ENCODE results near the gene PDE9A. TPM values are rescaled to one million over a fixed set of nuclear protein-coding genes. Genes with fewer than 3 reads are reported as not detected.

Gene PDE9A
- total RNA-seq, 1 donor from 2014 or later = 20.7 TPM

DNA sequence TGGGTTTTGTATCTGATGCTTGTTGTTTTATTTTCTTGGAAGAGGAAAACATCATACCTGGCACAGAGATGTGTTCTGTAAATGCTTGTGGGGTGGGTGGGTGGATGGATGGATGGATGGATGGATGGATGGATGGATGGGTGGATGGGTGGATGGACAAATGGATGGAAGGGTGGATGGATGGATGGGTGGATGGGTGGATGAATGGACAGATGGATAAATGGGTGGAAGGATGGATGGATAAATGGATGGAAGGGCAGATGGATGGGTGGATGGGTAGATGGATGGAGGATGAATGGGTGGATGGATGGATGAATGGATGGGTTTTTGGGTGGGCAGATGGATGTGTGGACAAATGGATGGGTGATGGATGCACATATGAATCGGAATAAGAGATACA is 111.5 kb downstream of the PDE9A start:
- H3K27me3 Mint-ChIP-seq (ENCODE audit: unreplicated experiment) = peaks cover 14% of the 10 kb centered on the region
- TF ChIP-seq, protein P1, sequence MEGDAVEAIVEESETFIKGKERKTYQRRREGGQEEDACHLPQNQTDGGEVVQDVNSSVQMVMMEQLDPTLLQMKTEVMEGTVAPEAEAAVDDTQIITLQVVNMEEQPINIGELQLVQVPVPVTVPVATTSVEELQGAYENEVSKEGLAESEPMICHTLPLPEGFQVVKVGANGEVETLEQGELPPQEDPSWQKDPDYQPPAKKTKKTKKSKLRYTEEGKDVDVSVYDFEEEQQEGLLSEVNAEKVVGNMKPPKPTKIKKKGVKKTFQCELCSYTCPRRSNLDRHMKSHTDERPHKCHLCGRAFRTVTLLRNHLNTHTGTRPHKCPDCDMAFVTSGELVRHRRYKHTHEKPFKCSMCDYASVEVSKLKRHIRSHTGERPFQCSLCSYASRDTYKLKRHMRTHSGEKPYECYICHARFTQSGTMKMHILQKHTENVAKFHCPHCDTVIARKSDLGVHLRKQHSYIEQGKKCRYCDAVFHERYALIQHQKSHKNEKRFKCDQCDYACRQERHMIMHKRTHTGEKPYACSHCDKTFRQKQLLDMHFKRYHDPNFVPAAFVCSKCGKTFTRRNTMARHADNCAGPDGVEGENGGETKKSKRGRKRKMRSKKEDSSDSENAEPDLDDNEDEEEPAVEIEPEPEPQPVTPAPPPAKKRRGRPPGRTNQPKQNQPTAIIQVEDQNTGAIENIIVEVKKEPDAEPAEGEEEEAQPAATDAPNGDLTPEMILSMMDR (IDR thresholded peaks at IDR 0.05; ENCODE audit: unreplicated experiment) = no peak
- no peak overlapping the region for H3K27ac Mint-ChIP-seq (ENCODE audit: unreplicated experiment)
- H3K9me3 Mint-ChIP-seq (ENCODE audit: unreplicated experiment) = no peaks in the 10 kb centered on the region
- DNase-seq (ENCODE audit: low spot score) = no peak
- H3K4me3 Mint-ChIP-seq (ENCODE audit: unreplicated experiment) = no peak overlapping the region
- H3K4me1 Mint-ChIP-seq (ENCODE audit: unreplicated experiment) = peaks cover 3% of the 10 kb centered on the region
- H3K36me3 Mint-ChIP-seq (ENCODE audit: low read depth, unreplicated experiment) = peaks cover 36% of the 10 kb centered on the region

DNA sequence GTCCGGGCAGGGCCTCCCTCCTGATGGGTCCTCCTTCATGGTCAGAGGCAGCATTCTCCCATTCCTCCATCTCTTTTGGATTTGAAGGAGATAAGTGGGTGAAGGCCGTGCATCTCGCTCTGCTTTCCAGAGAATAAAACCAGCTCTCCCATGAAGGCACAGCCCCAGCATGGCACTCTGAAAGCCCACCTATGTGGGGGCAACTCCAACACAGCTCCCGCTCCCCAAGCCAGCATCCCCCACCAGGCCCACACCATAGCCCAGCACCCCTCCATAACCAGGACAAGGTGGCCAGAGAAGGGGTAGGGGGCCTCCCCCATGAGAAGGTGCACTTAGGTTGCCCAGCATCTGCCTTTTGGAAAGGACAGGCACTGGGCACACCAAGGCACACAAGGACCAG is 112.2 kb downstream of the PDE9A start:
- peaks cover 17% of the 10 kb centered on the region for H3K27me3 Mint-ChIP-seq (ENCODE audit: unreplicated experiment)
- H3K36me3 Mint-ChIP-seq (ENCODE audit: low read depth, unreplicated experiment) = peaks cover 39% of the 10 kb centered on the region
- H3K4me3 Mint-ChIP-seq (ENCODE audit: unreplicated experiment) = no peak overlapping the region
- peaks cover 3% of the 10 kb centered on the region for H3K4me1 Mint-ChIP-seq (ENCODE audit: unreplicated experiment)
- no peak overlapping the region for H3K27ac Mint-ChIP-seq (ENCODE audit: unreplicated experiment)
- H3K9me3 Mint-ChIP-seq (ENCODE audit: unreplicated experiment) = no peaks in the 10 kb centered on the region
- TF ChIP-seq, protein P1 (IDR thresholded peaks at IDR 0.05; ENCODE audit: unreplicated experiment) = no peak
- DNase-seq (ENCODE audit: low spot score) = no peak

DNA sequence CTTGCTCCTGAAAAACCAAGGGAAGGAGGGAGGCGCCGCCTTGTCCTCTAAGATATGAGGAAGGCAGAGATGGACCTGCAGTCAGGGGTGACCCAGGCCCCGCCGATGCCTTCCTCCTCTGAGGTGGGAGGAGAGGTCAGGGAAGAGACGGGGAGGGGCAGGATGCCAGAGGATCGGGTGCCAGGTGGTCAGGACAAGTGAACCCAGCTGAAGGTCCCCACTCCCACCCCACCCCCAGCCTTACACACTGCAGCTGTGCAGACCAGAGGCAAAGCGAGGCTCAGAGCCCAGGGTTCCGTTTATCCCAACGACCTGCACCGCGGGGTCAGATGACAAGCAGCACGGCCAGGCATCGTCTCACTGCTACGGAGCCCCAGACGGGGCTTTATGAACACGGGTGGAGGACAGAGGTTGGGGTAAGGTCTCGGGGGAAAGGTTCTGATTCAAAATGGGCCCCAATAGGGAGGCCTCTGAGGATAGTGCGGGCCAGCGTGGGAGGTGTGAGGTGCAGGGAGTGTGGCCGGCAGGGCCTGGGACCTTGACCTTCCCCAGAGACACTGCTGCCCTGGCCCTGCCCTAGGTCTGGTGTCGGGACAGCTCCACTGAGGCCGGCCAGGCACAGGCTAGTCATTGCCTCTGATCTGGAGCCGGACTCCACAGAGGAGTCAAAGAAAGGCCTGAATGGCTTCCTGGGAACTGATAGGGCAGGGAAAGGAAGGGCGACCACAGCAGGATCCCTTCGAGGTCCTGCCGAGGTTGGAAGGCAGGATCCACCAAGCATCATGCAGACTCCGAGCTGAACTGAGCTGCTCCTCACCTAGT is 113.5 kb downstream of the PDE9A start:
- Mint-ChIP-seq H3K27me3 (ENCODE audit: unreplicated experiment) (peaks cover 20% of the 10 kb centered on the region), H3K4me1 (ENCODE audit: unreplicated experiment) (peaks cover 3% of the 10 kb centered on the region), H3K9me3 (ENCODE audit: unreplicated experiment) (no peaks in the 10 kb centered on the region), H3K36me3 (ENCODE audit: low read depth, unreplicated experiment) (peaks cover 45% of the 10 kb centered on the region), H3K27ac (ENCODE audit: unreplicated experiment) (no peak overlapping the region), H3K4me3 (ENCODE audit: unreplicated experiment) (no peak overlapping the region)
- TF ChIP-seq, protein P1 (IDR thresholded peaks at IDR 0.05; ENCODE audit: unreplicated experiment) = no peak
- DNase-seq (ENCODE audit: low spot score) = no peak

DNA sequence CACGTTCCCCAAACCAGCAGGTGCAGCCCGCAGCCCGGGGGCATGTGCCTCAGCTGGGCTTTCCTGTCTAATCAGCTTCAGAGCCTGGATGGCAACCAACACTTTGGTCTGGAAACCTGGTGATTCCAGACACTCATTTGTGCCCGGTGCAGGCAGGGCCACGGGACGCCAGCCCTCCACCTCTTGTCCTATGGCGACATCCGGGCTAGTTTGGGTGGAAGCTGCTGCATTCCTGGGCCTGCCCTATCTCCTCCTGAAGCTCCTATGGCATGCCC is 114.1 kb downstream of the PDE9A start:
- H3K9me3 Mint-ChIP-seq (ENCODE audit: unreplicated experiment) = no peaks in the 10 kb centered on the region
- H3K27me3 Mint-ChIP-seq (ENCODE audit: unreplicated experiment) = peaks cover 20% of the 10 kb centered on the region
- peaks cover 48% of the 10 kb centered on the region for H3K36me3 Mint-ChIP-seq (ENCODE audit: low read depth, unreplicated experiment)
- H3K4me1 Mint-ChIP-seq (ENCODE audit: unreplicated experiment) = peaks cover 3% of the 10 kb centered on the region
- DNase-seq (ENCODE audit: low spot score) = no peak
- no peak overlapping the region for H3K4me3 Mint-ChIP-seq (ENCODE audit: unreplicated experiment)
- H3K27ac Mint-ChIP-seq (ENCODE audit: unreplicated experiment) = no peak overlapping the region
- TF ChIP-seq, protein P1 (IDR thresholded peaks at IDR 0.05; ENCODE audit: unreplicated experiment) = no peak

DNA sequence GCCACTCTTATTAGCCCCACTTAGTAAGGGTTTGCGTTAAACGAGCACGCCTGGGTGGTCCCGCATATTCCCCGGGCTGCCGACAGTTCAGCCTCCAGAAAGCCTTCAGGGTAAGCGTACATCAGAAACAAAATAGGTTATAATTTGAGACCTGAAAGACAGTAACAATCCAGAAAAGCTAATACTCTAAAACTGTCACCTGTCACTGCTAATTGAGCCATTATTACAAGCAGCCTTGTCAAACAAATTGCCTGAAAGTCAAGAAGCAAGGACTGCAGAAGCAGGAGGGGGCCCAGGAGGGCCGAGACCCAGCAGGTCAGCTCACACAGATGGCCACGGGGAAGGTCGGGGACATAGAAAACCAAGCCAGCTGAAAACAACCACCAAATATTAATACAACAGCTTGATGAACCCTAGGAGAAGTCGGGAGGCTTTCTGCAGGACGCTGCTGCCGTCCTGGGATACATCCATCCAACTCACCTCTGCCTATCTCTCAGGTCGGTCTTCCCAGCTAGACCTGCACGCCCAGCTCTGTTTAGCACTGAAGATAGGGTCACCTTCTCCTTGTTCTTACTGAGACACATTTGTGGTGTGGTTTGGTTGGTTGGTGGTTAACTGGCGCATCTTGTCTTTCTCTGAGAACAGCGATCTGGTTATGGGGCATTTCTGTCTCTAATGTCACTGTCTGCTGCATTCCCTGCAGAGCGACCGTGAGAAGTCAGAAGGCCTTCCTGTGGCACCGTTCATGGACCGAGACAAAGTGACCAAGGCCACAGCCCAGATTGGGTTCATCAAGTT is 115.1 kb downstream of the PDE9A start:
- peaks cover 43% of the 10 kb centered on the region for H3K36me3 Mint-ChIP-seq (ENCODE audit: low read depth, unreplicated experiment)
- no peak for DNase-seq (ENCODE audit: low spot score)

More for the DNA sequence above, 115.1 kb downstream of the PDE9A start:
- Mint-ChIP-seq H3K27ac (ENCODE audit: unreplicated experiment) (peak overlapping the region; percentile 39), H3K4me1 (ENCODE audit: unreplicated experiment) (peaks cover 3% of the 10 kb centered on the region), H3K4me3 (ENCODE audit: unreplicated experiment) (peak overlapping the region; percentile 76), H3K27me3 (ENCODE audit: unreplicated experiment) (peaks cover 22% of the 10 kb centered on the region), H3K9me3 (ENCODE audit: unreplicated experiment) (no peaks in the 10 kb centered on the region)
- TF ChIP-seq, protein P1 (IDR thresholded peaks at IDR 0.05; ENCODE audit: unreplicated experiment) = no peak

Measured in endothelial cell (in vitro differentiated cells).